Measurements from ENCODE around the gene MX1. TPM values are rescaled to one million over a fixed set of nuclear protein-coding genes. Genes with fewer than 3 reads are reported as not detected.

MX1 gene
- total RNA-seq, 1 donor from 2014 or later: 4.5 TPM

- Mint-ChIP-seq H3K27ac (ENCODE audit: unreplicated experiment) (no peak overlapping the region), H3K36me3 (ENCODE audit: low read depth, unreplicated experiment) (peaks cover 9% of the 10 kb centered on the region), H3K4me1 (ENCODE audit: unreplicated experiment) (no peaks in the 10 kb centered on the region), H3K27me3 (ENCODE audit: unreplicated experiment) (peaks cover 12% of the 10 kb centered on the region), H3K4me3 (ENCODE audit: unreplicated experiment) (no peak overlapping the region), H3K9me3 (ENCODE audit: unreplicated experiment) (no peaks in the 10 kb centered on the region)
- TF ChIP-seq CTCF (IDR thresholded peaks at IDR 0.05; ENCODE audit: unreplicated experiment): no peak
- DNase-seq (ENCODE audit: low spot score): no peak
Observed at GRCh38 chr21:41381731-41382130, 44.3 kb upstream of the MX1 start.

DNA sequence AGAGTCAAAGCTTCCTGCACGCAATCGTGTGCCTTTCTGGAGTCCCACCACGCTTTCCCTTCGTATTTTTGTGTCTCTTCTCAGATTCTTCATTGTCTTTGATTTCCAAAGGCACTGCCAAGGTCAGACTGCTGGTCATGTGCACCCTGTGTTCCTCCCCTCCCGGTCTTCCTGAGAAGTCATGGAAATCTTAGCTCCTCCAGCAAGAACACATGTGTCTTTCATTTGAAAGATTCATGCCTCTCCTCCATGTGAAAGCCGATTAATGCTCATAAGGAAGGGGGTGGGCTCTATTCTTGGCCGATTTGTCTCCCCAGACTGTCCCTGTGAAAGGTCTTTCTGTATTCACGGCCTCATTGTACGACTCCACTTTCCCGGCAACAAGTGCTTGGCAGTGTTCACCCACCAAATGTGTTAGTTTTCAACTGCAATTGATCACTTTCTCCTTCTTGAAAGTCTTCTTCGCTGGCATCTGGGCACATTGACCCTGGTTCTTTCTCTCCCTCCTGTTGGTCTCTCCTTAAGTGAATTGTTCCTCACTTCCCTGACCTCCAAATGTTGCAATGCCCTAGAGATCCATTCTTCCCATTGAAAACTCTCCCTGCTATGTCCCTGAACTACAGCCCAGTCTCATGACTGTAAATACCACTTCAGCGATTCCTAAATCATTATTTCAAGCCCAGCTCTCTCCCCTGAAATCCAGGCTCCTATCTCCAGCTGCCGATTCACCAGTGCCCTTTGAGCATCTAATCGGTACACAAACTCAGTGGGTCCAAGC, 38.8 kb upstream of the MX1 start:
- no peaks in the 10 kb centered on the region for H3K4me1 Mint-ChIP-seq (ENCODE audit: unreplicated experiment)
- H3K9me3 Mint-ChIP-seq (ENCODE audit: unreplicated experiment): no peaks in the 10 kb centered on the region
- peaks cover 9% of the 10 kb centered on the region for H3K36me3 Mint-ChIP-seq (ENCODE audit: low read depth, unreplicated experiment)
- no peak overlapping the region for H3K4me3 Mint-ChIP-seq (ENCODE audit: unreplicated experiment)
- no peak for TF ChIP-seq CTCF (IDR thresholded peaks at IDR 0.05; ENCODE audit: unreplicated experiment)
- H3K27me3 Mint-ChIP-seq (ENCODE audit: unreplicated experiment): peaks cover 6% of the 10 kb centered on the region
- H3K27ac Mint-ChIP-seq (ENCODE audit: unreplicated experiment): no peak overlapping the region
- no peak for DNase-seq (ENCODE audit: low spot score)

GRCh38 chr21:41387824-41388223, 38.2 kb upstream of the MX1 start:
- Mint-ChIP-seq H3K36me3 (ENCODE audit: low read depth, unreplicated experiment) (peaks cover 9% of the 10 kb centered on the region), H3K27ac (ENCODE audit: unreplicated experiment) (no peak overlapping the region), H3K4me3 (ENCODE audit: unreplicated experiment) (no peak overlapping the region), H3K27me3 (ENCODE audit: unreplicated experiment) (peaks cover 6% of the 10 kb centered on the region), H3K9me3 (ENCODE audit: unreplicated experiment) (no peaks in the 10 kb centered on the region), H3K4me1 (ENCODE audit: unreplicated experiment) (no peaks in the 10 kb centered on the region)
- no peak for TF ChIP-seq CTCF (IDR thresholded peaks at IDR 0.05; ENCODE audit: unreplicated experiment)
- no peak for DNase-seq (ENCODE audit: low spot score)

- Mint-ChIP-seq H3K27me3 (ENCODE audit: unreplicated experiment) (peaks cover 7% of the 10 kb centered on the region), H3K4me3 (ENCODE audit: unreplicated experiment) (no peak overlapping the region), H3K36me3 (ENCODE audit: low read depth, unreplicated experiment) (peaks cover 9% of the 10 kb centered on the region), H3K9me3 (ENCODE audit: unreplicated experiment) (no peaks in the 10 kb centered on the region), H3K4me1 (ENCODE audit: unreplicated experiment) (no peaks in the 10 kb centered on the region), H3K27ac (ENCODE audit: unreplicated experiment) (no peak overlapping the region)
- TF ChIP-seq CTCF (IDR thresholded peaks at IDR 0.05; ENCODE audit: unreplicated experiment): no peak
- no peak for DNase-seq (ENCODE audit: low spot score)
Observed at GRCh38 chr21:41388259-41388658, 37.8 kb upstream of the MX1 start.

GRCh38 chr21:41390043-41390639, 35.9 kb upstream of the MX1 start:
- peaks cover 15% of the 10 kb centered on the region for H3K36me3 Mint-ChIP-seq (ENCODE audit: low read depth, unreplicated experiment)
- H3K4me3 Mint-ChIP-seq (ENCODE audit: unreplicated experiment): no peak overlapping the region
- H3K27ac Mint-ChIP-seq (ENCODE audit: unreplicated experiment): no peak overlapping the region
- H3K4me1 Mint-ChIP-seq (ENCODE audit: unreplicated experiment): peaks cover 5% of the 10 kb centered on the region
- H3K9me3 Mint-ChIP-seq (ENCODE audit: unreplicated experiment): no peaks in the 10 kb centered on the region
- DNase-seq (ENCODE audit: low spot score): no peak
- peaks cover 11% of the 10 kb centered on the region for H3K27me3 Mint-ChIP-seq (ENCODE audit: unreplicated experiment)
- TF ChIP-seq CTCF (IDR thresholded peaks at IDR 0.05; ENCODE audit: unreplicated experiment): no peak
